Measurements from ENCODE around the gene BCKDHB. TPM values are rescaled to one million over a fixed set of nuclear protein-coding genes. Genes with fewer than 3 reads are reported as not detected.

BCKDHB gene
- total and polyA plus RNA-seq, 2 of the 4 experiments (the other 2 are of a cell fraction): 11.2 to 11.8 TPM

DNA sequence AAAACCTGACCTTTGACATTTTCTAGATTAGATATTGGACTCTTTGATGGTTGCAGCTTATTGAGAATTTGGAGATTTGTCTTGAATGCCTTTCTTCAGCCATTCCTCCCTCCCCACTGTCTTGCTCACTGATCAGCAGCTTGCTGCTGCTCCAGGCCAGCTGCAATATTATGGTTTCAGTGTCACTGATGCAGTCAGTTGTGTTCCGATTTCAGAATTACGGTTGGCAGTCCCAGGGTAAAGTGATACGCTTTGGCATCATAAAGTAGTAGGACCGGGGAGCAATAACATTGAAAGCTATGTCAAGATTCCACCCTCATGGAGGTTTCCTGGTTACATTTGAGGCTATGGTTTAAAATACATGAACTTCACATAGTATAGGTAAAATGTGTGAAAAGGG, 152.6 kb downstream of the BCKDHB start:
- H4K20me1 ChIP-seq (ENCODE audit: insufficient read depth, low read length): no peaks in the 10 kb centered on the region
- H3K27ac ChIP-seq (ENCODE audit: insufficient read depth, low read length): no peak overlapping the region
- no peaks in the 10 kb centered on the region for H3K9me1 ChIP-seq (ENCODE audit: insufficient read depth, low read length)
- in situ Hi-C loops (cut with MboI; ENCODE audit: low sequenced_read_pairs) (no loop called here), dilution Hi-C loops (cut with HindIII; ENCODE audit: low sequenced_read_pairs, unreplicated experiment) (no loop called here), intact Hi-C loops (cut with micrococcal nuclease) (no loop called here)
- no TSS peak for BruUV-seq (replicated peaks)
- H2BK15ac ChIP-seq (ENCODE audit: low read depth, low read length): no peak overlapping the region
- H3K79me1 ChIP-seq (ENCODE audit: low read depth in 1 of 2, low read length in 2 of 2): no peaks in the 10 kb centered on the region
- no peak overlapping the region for H2BK20ac ChIP-seq (ENCODE audit: low read depth, low read length)
- no peak overlapping the region for H3K23ac ChIP-seq (ENCODE audit: low read depth, low read length)
- no peak overlapping the region for H3K14ac ChIP-seq (replicated peaks; ENCODE audit: low read depth, low read length)
- CTCF ChIA-PET: interaction anchor here (0.7 kb wide), 1 partner anchor 14 kb away, joined by 6 read pairs; no protein-coding TSS in a partner anchor
- DNase-seq (no peak), ATAC-seq (ENCODE audit: low read depth) (no peak)
- no peaks in the 10 kb centered on the region for H3K36me3 ChIP-seq (ENCODE audit: control insufficient read depth, insufficient read depth, low read length)
- no peak for TF ChIP-seq RAD21 (IDR thresholded peaks at IDR 0.05; ENCODE audit: low read length)
- no peak for TF ChIP-seq MAFK (IDR thresholded peaks at IDR 0.05; ENCODE audit: low read depth, low read length)
- TF ChIP-seq FOS (IDR thresholded peaks at IDR 0.05; ENCODE audit: low read depth, low read length): no peak
- no peak for TF ChIP-seq RCOR1 (IDR thresholded peaks at IDR 0.05; ENCODE audit: insufficient replicate concordance, low read length)
- TF ChIP-seq ELK1 (IDR thresholded peaks at IDR 0.05; ENCODE audit: borderline replicate concordance, low read depth, low read length): no peak
- TF ChIP-seq USF2 (IDR thresholded peaks at IDR 0.05; ENCODE audit: low read depth, low read length): no peak
- no peak for TF ChIP-seq SMC3 (IDR thresholded peaks at IDR 0.05; ENCODE audit: low read depth, low read length)
- no peak for TF ChIP-seq POLR2A (IDR thresholded peaks at IDR 0.05; ENCODE audit: low read depth, low read length)
- TF ChIP-seq RFX5 (IDR thresholded peaks at IDR 0.05; ENCODE audit: low read depth, low read length): no peak
- TF ChIP-seq MAZ (IDR thresholded peaks at IDR 0.05; ENCODE audit: borderline replicate concordance, low read depth, low read length): no peak
- TF ChIP-seq CHD1 (IDR thresholded peaks at IDR 0.05; ENCODE audit: low read depth, low read length): no peak
- TF ChIP-seq MXI1 (IDR thresholded peaks at IDR 0.05; ENCODE audit: borderline replicate concordance, low read depth, low read length): no peak
- TF ChIP-seq, protein P1, sequence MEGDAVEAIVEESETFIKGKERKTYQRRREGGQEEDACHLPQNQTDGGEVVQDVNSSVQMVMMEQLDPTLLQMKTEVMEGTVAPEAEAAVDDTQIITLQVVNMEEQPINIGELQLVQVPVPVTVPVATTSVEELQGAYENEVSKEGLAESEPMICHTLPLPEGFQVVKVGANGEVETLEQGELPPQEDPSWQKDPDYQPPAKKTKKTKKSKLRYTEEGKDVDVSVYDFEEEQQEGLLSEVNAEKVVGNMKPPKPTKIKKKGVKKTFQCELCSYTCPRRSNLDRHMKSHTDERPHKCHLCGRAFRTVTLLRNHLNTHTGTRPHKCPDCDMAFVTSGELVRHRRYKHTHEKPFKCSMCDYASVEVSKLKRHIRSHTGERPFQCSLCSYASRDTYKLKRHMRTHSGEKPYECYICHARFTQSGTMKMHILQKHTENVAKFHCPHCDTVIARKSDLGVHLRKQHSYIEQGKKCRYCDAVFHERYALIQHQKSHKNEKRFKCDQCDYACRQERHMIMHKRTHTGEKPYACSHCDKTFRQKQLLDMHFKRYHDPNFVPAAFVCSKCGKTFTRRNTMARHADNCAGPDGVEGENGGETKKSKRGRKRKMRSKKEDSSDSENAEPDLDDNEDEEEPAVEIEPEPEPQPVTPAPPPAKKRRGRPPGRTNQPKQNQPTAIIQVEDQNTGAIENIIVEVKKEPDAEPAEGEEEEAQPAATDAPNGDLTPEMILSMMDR (conservative IDR thresholded peaks at IDR 0.05; ENCODE audit: low read depth, low read length): no peak
- TF ChIP-seq CEBPB (IDR thresholded peaks at IDR 0.05; ENCODE audit: low read depth, low read length): no peak
- TF ChIP-seq NFE2L2 (IDR thresholded peaks at IDR 0.05; ENCODE audit: low read depth, low read length): no peak
- no peak for TF ChIP-seq BHLHE40 (IDR thresholded peaks at IDR 0.05; ENCODE audit: low read depth, low read length)
- H3K56ac ChIP-seq (ENCODE audit: extremely low read depth, insufficient read depth, low read length): no peak overlapping the region
- no peak overlapping the region for H2BK5ac ChIP-seq (ENCODE audit: low read depth, low read length, poor library complexity, severe bottlenecking)
- H3K9ac ChIP-seq (ENCODE audit: low read depth, low read length): no peak overlapping the region
- H3K4ac ChIP-seq (ENCODE audit: low read depth, low read length): no peak overlapping the region
- H3K9me3 ChIP-seq (ENCODE audit: control insufficient read depth, insufficient read depth, low read length): no peaks in the 10 kb centered on the region
- H3K4me1 ChIP-seq (ENCODE audit: control insufficient read depth, insufficient read depth, low read length): no peaks in the 10 kb centered on the region
- H2AK5ac ChIP-seq (ENCODE audit: low read depth, low read length): no peak overlapping the region
- no peak overlapping the region for H3K4me3 ChIP-seq (ENCODE audit: insufficient read depth, low read depth, low read length)
- no peak overlapping the region for H2AK9ac ChIP-seq (replicated peaks; ENCODE audit: low read depth, low read length, poor library complexity)
- no peaks in the 10 kb centered on the region for H3K27me3 ChIP-seq (ENCODE audit: control insufficient read depth, insufficient read depth, low read length)
- H3K4me2 ChIP-seq (ENCODE audit: low read depth, low read length): no peak overlapping the region
- no peak overlapping the region for H4K8ac ChIP-seq (ENCODE audit: low read depth in 2 of 2, low read length in 2 of 2)
- POLR2A ChIA-PET (ENCODE audit: unreplicated experiment): no interaction called here
- H4K91ac ChIP-seq (ENCODE audit: insufficient read depth, low read depth, low read length): no peak overlapping the region
- peak overlapping the region; percentile 36 for H2AFZ ChIP-seq (replicated peaks; ENCODE audit: low read length, poor library complexity)
- no peak overlapping the region for H2BK120ac ChIP-seq (ENCODE audit: low read depth, low read length)
- H4K5ac ChIP-seq (ENCODE audit: low read depth, low read length): no peak overlapping the region
- H3K18ac ChIP-seq (ENCODE audit: low read depth, low read length): no peak overlapping the region
- WGBS, 2 experiments (ENCODE audit: extremely low coverage in 2 of 2, insufficient read length in 1 of 2): no CpG with 5 or more reads among the region's 4 CpGs

All from IMR-90 (cell line).